PC-3 (cell line): Measurements from ENCODE around the gene CELF5.

Experiments
- CTCF ChIP-seq: fragments of 300-600 bp; sonication (generic); conservative IDR thresholded peaks from 2 replicates; pipeline ENCODE4 v1.5.1; 2017; ENCODE audit warnings: antibody characterized with exemption, low read depth, mild to moderate bottlenecking, low read length
- EZH2phosphoT487 ChIP-seq: fragments of 300-600 bp; sonication (generic); IDR thresholded peaks from 2 replicates; pipeline ENCODE4 v1.6.1; 2018; ENCODE audit warnings: mild to moderate bottlenecking, antibody characterized with exemption, low read length, borderline replicate concordance

GRCh38 chr19:3321696-3322095 is 97.2 kb downstream of the CELF5 start:
- TF ChIP-seq CTCF (no peak), EZH2phosphoT487 (no peak)
